Renal cortical epithelial cell (primary cell): ENCODE results near the gene EN2. TPM values are rescaled to one million over a fixed set of nuclear protein-coding genes. Genes with fewer than 3 reads are reported as not detected.

ENCODE experiments used
- DNase-seq: peaks from one replicate; pipeline ENCODE4 v3.0.0-alpha.2; 2011; ENCODE audit warnings: low read depth
- total RNA-seq: library from RNA; depleted of rRNA; stranded (reverse); fragments of >200 nt; gene quantifications from 2 replicates; pipeline ENCODE4 v1.2.3, GENCODE V29; 2014

Gene EN2
- total RNA-seq, 1 donor from 2014 or later: 0.05 TPM

DNA sequence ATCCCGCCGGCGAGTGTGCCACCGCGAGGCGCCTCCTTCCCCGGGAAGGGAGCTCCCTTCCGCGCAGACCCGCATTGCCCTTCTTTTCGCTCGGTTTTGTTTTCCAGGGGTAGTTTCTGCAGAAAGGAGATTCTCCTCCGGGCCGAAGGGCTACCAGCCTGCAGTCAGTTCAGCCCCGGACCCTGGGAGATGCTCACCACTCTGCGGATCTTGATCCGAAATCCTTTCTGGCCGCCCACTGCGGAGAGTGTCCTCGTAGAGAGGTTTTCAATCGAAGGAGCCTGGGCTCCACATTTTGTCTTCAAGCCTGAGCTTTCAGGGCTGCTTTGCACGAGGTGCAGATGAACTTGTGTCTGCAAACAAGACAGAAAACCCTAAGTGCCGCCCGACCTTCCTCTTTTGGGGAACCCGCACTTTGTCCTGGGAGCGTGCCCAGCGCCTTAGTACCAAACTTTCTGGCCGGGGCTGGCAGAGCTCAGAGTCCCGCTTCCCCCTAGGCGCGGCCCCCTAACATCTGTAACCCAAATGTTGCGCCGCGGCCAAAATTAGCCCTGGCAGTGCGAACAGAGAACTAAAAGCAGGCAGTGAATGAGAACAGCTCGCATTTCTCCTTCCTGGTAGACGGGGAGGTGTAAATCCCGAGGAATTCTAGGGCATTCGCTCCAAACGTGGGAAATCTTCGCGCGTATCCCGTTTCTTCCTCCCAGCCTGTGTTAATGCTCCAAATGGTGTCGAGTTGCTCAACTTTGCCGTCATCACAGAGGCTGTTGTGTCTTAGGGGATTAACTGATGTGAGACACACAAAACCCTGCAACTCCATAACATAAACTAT is 6.7 kb upstream of the EN2 start:
- DNase-seq: no peak

DNA sequence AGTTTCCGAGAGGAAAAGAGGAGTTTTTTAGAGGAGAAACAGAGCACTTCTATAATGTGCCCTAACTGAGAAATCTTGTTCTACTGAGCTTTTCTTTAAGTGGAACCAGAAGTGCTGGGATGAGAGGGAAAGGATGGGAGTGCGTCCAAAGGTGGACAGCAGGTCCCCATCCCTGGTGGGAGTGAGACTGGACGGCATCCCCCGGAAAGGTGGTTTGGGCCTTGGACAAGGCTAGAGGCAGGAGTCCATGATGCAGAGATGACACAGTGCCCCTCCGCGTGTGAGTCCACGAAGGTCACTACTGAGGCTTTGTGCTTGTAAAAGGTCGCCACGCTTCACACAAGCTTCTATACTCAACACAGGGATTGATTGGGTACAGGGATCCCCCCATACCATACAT is 6.1 kb upstream of the EN2 start:
- no peak for DNase-seq

DNA sequence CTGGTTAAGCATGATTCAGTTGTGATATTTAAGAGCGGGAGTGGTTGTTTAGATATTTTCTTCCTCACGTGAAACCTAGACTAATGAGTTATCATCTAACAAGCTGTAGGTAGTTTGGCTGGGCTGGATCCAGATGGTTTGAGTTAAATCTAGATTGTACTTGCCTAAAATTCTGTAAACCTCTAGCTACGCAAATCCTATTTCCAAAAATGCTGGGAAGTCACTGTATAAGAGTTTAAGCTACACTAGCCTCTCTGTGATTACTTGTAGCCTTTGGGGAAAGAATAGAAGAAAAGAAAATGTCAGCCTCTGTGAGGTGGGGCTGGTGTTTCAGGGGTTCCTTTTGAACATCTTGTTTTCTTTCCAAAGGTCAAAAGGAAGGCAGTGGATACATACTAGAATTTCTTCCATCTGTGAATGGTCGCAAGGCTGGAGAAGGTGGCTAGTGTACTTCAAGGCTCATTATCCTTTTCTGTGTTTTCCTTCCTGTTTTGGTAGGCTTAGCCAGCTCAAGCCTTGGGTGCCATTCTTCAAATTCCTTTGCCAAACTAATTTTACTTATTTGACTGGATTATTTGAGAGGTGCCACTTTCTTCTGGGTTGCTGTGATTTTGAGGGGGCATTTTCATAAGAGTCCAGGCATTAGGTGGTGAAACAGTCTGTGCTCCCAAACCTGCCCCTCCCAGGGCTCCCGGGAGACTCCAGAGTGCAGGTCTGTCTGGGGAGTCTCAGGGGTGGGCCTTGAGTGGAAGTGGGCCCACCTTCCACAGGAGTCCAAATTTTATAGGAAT is 5.2 kb upstream of the EN2 start:
- no peak for DNase-seq

DNA sequence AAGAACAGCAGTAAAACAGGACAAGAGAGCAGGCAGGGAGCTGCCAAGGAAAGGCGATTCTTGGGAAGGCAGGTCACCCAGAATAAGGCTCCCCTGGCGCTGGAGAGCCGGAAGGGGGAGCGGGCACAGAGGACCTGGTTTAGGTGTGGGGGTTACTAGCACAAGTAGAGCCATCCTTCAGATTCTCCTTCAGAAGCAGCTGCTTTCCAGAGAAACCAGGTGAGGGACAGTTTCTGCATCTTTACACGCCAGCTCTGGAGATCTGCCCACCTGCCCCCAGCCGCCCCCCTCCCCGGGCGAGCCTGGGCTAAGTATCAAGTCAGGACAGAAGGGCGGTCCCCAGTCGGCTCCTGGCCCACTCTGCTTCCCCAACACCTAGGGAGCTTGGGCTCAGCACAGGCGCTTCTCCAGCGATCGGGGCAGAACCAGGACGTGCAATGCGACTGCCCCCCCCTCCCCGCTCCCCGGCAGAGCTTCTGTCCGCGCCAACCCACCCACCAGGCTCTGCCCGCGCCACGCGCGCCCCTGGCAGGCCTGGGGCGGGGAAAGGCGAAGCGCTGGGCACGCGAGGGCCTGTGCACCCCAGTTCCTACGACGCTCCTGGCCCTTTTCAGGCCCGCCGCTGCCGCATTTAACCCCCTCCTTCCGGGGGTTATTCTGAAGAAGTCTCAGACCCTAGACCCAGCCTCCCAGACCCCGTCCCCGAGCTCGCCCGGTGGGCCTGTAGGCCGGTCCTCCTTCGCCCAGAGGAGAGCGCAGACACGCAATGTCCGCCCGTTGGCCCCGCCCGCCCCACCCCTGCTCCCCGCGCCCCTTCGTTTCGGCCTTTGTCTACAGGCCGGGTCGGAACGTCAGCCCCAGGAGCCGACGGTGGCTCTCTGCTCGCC is 4.4 kb upstream of the EN2 start:
- no peak for DNase-seq

DNA sequence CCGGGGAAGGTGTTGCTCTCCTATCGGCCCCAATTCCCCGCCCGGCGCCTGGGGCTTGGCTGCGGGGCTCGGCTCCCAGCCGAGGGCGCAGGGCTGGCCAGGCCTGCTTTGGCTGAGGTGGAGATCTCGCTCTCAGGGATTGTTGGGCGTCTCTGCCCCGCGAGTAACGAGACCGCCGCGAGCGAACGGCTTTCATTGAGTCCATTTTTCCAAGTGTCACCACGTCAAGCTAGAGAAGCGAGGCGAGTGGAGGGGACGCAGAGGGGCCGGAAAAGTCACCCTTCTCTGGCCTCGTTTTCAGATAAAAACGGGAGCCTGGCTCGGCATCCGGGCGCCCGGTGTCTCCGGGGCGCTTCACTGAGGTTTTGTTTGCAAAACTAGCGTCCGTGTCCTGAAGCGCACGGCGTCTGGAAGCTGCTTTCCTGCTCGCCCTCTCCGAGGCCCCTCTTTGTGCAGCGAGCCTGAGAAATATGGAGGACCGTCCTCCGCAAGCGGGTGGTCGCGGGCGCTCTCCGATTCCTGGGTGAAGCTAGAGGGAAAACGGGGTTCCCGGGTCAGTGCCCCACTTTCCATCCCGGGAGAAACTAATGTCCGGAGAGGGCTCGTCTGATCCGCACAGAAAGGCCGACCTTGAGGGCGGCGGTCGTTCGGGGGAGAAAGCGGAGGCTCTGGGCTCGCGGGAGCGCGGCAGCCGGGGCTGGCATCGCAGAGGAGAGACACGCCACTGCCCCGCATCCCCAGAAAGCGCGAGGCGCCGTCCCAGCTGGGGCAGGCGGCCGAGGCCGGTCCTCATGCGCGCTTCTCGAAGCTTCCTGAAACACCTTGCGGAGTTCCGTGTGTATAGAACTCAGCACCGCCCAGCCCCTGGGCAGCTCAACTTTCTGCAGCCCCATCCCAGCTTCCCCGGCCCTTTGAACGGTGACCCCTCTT is 3.5 kb upstream of the EN2 start:
- no peak for DNase-seq

DNA sequence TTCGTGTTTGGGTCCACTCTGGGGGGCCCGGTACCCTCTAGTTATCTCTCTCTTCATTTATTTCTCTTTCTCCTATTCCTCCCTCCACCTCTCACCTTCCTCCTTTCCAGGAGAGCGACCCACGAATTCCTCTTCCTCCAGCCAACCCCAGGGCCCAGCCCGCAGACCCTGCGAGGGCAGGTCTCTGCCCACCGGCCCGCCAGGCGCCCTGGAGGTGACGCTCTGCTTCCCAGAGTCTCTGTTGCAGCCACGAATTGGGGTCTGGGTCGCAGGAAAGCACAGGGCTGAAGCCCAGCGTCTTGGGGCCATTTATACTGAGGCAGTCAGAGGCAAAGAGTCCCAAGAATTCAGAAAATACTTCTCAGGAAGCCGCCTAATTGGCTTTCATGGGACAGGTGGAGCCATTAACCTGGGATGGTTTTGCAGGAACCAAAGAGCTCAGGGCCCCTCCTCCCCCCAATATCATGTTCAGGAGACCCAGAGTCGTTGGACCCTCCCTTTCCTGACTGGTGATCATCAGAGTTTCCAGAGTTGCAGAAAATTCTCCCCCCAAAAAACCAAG is 2.7 kb upstream of the EN2 start:
- no peak for DNase-seq

DNA sequence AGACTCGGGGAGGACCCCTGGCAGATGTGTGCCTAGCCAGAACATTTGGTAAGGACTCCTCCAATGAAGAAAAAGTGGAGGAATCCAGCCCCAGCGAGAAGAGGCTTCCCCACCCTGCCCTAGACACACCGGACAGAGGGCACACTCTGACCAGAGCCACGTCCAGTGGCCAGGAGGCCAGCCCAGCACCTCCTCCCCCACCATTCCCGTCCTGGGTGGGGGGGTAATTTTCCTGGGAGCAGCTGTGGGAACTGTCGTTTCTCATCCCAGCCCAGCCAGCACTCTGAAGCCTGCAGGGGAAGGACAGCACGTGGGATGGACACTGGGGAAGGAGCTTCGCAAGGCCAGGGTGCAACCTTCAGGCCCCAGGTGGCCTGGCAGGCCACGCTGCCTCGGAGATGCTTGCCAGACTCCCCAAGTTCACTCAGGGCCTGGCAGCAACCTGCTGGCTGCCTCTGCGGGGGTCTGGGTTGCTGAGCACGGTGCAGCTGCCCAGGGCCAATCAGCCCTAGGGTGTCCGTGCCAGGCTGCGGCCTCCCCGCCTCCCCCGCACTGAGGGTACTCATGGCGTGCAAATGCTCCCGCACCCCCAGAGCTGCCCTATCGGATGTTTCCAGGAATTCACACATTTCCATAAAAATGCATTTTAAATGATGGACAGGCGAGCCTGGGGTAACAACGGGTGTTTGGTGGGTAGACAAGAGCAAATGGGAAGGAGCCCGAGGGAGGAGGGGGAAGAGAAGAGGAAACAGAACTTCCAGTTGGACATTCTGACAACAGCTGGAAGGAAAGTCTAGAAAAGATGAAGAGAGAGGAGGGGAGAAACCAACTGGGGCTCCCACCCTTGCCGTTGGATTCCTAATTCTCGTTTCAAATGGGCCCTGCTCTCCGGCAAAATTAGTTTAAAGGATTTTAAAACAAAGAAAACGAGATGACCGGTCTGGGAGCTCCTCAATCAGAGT is 1.9 kb upstream of the EN2 start:
- DNase-seq: no peak

DNA sequence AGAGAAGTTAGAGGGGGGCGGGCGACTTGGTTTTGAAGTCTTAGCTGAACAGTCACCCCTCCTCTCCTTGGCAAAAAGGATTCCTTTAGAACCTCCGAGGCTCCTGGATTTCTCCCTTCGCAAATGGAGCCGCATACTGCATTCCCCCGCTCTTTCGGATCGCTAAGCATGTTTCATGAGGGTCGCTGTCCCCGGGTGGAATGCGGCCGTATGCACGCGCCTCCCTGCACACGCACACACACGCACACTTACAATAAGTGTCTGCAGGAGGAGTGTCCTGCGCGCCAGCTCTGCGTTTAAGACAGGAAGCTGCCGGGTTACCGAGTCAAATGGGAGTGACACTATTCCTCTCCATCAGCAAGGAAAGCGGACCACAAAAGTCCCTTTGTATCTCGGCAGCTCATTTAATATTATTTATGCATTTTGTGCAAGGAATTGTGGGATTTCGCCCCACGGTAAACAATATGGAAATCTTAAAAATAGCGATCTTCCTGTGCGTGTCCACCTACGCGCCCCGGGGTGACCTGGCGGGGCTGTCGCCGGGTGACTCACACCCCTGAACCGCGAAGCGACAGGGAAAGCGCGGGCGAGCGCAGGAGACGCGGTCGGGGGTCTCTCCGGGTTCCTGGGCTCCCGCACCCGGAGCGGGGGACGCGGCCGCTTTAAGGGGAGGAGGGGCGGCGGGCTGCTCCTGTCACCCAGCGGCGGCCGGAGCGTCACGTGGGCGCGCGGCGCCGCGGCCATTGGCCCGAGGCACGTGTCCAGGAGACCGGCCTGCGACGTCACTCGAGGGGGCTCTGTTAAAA is 988 bp upstream of the EN2 start:
- no peak for DNase-seq

DNA sequence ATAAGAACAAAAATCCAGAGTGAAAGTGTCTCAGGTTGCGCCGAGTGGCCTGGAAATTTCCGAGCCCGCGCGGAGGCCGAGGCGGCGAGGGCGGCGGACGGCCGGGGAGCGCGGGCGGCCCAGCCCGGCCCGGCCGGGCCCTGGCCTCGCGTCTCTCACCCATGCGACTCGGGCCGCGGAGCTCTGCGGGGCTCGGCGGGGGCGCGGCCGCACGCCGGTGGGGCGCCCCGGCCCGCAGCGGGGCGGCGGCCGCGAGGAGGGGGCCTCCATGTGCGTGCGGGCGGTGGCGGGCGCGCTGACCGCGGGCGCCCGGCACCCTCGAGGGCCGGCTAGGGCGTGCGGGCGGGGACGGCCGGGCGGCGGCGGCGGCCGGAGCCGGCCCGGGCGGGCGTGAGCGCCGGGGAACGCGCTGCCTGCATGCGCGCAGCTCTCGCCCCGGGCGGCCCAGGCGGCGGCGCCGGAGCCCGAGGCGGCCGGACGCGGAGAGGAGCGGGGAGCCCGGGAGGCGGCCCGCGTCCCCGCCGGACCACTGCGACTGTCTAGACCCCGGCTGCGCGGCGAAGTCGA is 302 bp upstream of the EN2 start:
- no peak for DNase-seq

DNA sequence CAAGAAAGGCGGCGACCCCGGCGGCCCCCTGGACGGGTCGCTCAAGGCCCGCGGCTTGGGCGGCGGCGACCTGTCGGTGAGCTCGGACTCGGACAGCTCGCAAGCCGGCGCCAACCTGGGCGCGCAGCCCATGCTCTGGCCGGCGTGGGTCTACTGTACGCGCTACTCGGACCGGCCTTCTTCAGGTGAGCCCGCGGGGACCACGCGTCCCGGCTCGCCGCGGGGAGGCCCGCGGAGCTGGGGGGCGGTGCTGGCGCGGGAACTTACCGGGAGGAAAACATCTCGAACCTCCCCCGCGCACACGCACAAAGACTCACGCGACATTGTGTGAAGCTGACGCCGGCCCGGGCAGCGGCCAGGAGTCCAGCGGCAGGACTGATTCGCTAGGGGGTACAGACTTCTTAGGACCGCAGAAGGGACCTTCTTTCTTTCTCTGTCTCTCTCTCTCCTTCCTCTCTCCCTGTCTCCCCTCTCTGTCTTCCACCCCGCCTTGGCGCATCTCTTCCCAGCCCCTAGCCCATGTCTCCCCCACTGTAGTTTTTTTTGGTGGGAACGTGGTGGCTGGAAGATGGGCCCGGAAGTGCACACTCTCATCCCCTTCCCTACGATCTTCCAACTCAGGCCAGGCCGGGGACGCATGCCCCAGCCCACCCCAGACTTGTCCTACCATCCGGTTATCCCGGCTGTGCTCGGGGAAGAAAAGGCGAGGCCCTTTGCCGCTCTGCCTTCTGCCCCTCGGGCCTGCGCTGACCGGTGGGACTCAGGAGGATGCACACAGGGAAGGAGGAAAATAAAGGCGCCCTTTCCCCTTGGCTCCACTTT is 1.2 kb downstream of the EN2 start:
- no peak for DNase-seq

DNA sequence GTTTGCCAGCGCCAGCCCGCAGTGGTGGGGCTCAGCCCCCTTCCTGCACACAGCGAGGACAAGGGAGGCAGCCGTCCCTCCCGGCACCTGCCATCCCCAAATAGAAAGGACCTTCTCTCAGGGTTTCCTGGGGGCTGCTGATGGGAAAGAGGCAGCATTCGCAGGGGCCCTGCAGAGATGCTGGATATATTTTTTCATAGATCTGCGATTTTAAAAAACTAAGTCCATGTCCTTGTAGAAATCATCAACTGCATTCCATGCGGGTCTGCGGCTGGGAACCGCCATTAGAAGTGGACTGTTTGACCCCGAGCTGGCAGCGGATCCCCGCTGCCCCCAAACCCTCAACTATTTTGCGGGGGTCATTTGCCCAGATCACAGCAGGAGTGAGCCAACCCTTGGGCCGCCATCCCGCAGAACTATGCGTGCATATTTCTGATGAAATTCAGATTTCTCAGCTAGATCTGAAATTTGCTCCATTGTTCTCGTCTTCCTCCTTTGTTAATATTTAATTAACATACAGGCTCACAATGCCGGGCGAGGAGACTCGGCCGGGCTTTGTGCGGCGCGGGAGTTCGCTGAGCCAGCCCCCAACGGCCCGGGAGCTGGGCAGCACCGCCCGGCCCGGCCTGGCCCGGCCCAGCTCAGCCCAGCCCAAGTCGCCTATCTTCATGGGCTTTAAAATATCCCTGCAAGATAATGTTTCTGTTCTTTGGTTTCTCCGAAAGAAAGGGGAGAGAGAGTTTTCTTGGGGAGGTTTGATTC is 2.0 kb downstream of the EN2 start:
- DNase-seq: no peak

DNA sequence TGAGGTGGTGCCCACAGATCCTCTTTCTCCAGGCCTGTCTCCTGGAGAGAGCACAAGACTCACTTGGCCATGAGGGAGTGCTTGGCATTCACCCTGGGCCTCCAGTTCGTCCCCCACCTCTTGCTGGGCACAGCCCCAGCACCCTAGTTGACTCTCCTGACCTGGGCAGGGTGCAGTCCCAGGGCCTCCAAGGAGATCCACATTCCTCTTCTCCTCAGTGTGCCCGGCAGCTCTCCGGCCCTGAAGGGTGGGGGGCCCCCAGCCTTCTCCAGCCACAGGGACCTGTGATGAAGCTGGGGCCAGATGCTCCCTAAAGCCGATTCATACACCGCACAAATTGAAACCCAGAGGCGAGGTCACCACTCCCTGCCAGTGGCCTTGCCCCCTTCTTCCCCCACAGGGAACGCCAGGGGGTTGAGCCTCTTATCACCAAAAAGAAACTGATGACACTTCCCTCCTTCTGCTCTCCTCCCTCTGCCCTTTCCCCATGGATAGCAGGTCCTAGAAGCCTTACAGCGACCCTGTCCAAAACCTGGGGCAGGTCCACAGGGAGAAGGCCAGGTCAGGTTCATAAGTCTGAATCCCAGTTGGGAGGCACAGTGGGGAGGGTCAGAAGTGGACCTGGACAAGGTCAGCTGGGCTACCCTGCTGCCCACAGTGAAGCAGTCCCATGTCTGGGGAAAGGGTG is 3.1 kb downstream of the EN2 start:
- DNase-seq: no peak

DNA sequence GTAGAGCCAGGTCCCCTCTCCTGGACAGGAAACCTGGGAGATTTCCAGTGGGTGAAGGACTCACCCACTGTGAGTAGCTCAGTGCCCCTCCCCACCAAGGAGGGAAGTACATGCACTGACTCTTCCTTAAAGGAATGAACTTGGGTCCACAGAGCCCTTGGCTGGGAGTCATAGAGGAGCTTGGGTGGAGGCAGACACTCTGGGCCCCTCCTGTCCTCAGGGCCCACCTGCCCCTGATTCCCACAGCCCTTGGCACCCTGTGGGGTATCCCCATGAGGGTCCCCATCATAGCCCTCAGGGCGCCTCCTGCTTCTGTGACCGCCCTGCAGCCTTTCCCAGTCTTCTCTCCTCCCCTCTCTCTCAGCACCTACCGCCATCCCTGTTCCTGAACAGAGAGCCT is 3.7 kb downstream of the EN2 start:
- no peak for DNase-seq

DNA sequence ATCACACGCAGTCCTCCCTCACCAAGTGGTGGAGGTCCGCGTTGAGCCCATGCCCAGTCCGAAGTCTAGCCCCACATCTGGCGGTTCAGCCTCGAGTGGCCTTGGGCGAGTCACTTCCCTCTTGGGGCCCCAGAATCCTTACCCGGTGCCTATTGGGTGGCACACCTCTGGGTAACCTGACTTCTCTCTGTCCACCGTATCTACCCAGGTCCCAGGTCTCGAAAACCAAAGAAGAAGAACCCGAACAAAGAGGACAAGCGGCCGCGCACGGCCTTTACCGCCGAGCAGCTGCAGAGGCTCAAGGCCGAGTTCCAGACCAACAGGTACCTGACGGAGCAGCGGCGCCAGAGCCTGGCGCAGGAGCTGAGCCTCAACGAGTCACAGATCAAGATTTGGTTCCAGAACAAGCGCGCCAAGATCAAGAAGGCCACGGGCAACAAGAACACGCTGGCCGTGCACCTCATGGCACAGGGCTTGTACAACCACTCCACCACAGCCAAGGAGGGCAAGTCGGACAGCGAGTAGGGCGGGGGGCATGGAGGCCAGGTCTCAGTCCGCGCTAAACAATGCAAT is 4.3 kb downstream of the EN2 start:
- DNase-seq: no peak

DNA sequence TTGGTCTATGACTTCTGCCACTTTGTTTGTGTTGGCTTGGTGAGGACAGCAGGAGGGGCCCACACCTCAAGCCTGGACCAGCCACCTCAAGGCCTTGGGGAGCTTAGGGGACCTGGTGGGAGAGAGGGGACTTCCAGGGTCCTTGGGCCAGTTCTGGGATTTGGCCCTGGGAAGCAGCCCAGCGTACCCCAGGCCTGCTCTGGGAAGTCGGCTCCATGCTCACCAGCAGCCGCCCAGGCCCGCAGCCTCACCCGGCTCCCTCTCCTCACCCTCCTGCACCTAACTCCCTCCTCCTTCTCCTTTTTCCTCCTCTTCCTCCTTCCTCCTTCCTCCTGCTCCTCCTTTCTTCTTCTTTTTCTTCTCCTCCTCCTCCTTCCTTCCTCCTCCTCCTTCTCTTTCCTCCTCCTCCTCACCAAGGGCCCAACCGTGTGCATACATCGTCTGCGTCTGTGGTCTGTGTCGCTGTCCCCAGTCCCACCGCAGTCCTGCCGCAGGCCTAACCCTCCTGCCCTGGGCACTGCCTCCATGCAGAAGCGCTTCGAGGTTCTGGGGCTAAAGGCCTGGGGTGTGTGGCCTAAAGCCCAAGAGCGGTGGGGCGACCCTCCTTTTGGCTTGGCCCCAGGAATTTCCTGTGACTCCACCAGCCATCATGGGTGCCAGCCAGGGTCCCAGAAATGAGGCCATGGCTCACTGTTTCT is 5.3 kb downstream of the EN2 start:
- no peak for DNase-seq
